Measurements from ENCODE around the gene HIVEP2. TPM values are rescaled to one million over a fixed set of nuclear protein-coding genes. Genes with fewer than 3 reads are reported as not detected.

HIVEP2 gene
- total RNA-seq, 1 experiment from 2014 or later = 3.2 TPM

GRCh38 chr6:142756215-142756630, 188.8 kb downstream of the HIVEP2 start:
- DNase-seq (ENCODE audit: low spot score) = no peak
- Histone ChIP-seq H3K27ac (ENCODE audit: low read depth, low read length, poor library complexity, severe bottlenecking) (no peak overlapping the region), H3K4me1 (ENCODE audit: insufficient read depth, low read length, poor library complexity, severe bottlenecking) (no peaks in the 10 kb centered on the region), H3K4me3 (ENCODE audit: low read depth, low read length, poor library complexity, severe bottlenecking) (no peak overlapping the region), H3K27me3 (replicated peaks; ENCODE audit: insufficient read depth, low read depth, low read length, poor library complexity) (no peaks in the 10 kb centered on the region), H3K36me3 (ENCODE audit: insufficient read depth, low read length, poor library complexity, severe bottlenecking) (no peaks in the 10 kb centered on the region), H3K9me3 (ENCODE audit: low read depth, low read length, poor library complexity, severe bottlenecking) (no peaks in the 10 kb centered on the region)
- TF ChIP-seq EZH2 (IDR thresholded peaks at IDR 0.05; ENCODE audit: borderline replicate concordance, low read depth, low read length, poor library complexity, severe bottlenecking) (no peak), CTCF (conservative IDR thresholded peaks at IDR 0.05; ENCODE audit: low read depth, low read length) (no peak)
- BruUV-seq (replicated peaks) = no TSS peak
- intact Hi-C loops (cut with micrococcal nuclease; ENCODE audit: unreplicated experiment) = no loop called here
- CTCF ChIA-PET = no interaction called here
- POLR2A ChIA-PET (ENCODE audit: low non-redundant PET) = no interaction called here

DNA sequence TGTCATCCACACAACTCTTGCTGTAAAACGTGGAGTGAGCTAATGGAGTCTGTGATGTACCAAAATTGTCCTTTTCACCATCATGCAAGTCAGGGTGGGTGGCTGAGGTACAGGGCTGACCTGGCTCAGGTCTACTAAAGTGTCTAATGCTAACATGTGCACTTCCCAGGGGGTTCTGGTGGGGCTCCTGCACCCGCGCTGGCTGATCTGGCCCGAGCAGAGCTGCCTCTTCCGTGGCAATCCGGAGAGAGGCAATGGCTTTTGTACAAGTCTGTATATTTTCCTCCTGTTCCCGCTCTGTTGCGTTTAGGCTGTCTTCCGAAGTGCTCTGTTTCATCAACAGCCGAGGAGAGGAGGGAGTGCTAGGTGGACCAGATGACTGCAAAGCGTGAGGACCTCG, 191.8 kb downstream of the HIVEP2 start:
- Histone ChIP-seq H3K4me3 (ENCODE audit: low read depth, low read length, poor library complexity, severe bottlenecking) (no peak overlapping the region), H3K27me3 (replicated peaks; ENCODE audit: insufficient read depth, low read depth, low read length, poor library complexity) (no peaks in the 10 kb centered on the region), H3K9me3 (ENCODE audit: low read depth, low read length, poor library complexity, severe bottlenecking) (no peaks in the 10 kb centered on the region), H3K36me3 (ENCODE audit: insufficient read depth, low read length, poor library complexity, severe bottlenecking) (no peaks in the 10 kb centered on the region), H3K27ac (ENCODE audit: low read depth, low read length, poor library complexity, severe bottlenecking) (no peak overlapping the region), H3K4me1 (ENCODE audit: insufficient read depth, low read length, poor library complexity, severe bottlenecking) (no peaks in the 10 kb centered on the region)
- BruUV-seq (replicated peaks) = no TSS peak
- TF ChIP-seq EZH2 (IDR thresholded peaks at IDR 0.05; ENCODE audit: borderline replicate concordance, low read depth, low read length, poor library complexity, severe bottlenecking) = no peak
- TF ChIP-seq CTCF (conservative IDR thresholded peaks at IDR 0.05; ENCODE audit: low read depth, low read length) = no peak
- no peak for DNase-seq (ENCODE audit: low spot score)
- CTCF ChIA-PET = no interaction called here
- POLR2A ChIA-PET (ENCODE audit: low non-redundant PET) = no interaction called here
- intact Hi-C loops (cut with micrococcal nuclease; ENCODE audit: unreplicated experiment) = no loop called here

DNA sequence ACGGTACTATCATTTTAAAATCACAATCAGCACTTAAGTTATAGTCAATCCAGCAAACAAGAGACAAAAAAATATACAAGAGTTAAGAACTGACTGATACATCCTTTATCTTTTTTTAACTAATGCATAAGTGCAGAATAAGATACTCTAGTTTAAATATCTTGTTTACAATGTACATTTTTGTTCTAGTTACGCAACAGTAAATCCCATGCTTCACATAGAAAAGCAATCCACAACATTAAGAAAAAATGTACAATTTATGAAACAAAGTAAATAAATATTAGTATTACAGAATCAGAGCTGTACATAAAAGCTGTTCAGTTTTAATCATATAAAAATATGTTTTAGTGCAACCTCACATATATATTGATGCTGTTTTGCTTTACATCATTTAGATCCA, 192.6 kb downstream of the HIVEP2 start:
- Histone ChIP-seq H3K4me1 (ENCODE audit: insufficient read depth, low read length, poor library complexity, severe bottlenecking) (no peaks in the 10 kb centered on the region), H3K9me3 (ENCODE audit: low read depth, low read length, poor library complexity, severe bottlenecking) (no peaks in the 10 kb centered on the region), H3K36me3 (ENCODE audit: insufficient read depth, low read length, poor library complexity, severe bottlenecking) (no peaks in the 10 kb centered on the region), H3K27ac (ENCODE audit: low read depth, low read length, poor library complexity, severe bottlenecking) (no peak overlapping the region), H3K4me3 (ENCODE audit: low read depth, low read length, poor library complexity, severe bottlenecking) (no peak overlapping the region), H3K27me3 (replicated peaks; ENCODE audit: insufficient read depth, low read depth, low read length, poor library complexity) (no peaks in the 10 kb centered on the region)
- no peak for DNase-seq (ENCODE audit: low spot score)
- CTCF ChIA-PET = no interaction called here
- intact Hi-C loops (cut with micrococcal nuclease; ENCODE audit: unreplicated experiment) = no loop called here
- POLR2A ChIA-PET (ENCODE audit: low non-redundant PET) = no interaction called here
- no peak for TF ChIP-seq CTCF (conservative IDR thresholded peaks at IDR 0.05; ENCODE audit: low read depth, low read length)
- no peak for TF ChIP-seq EZH2 (IDR thresholded peaks at IDR 0.05; ENCODE audit: borderline replicate concordance, low read depth, low read length, poor library complexity, severe bottlenecking)
- no TSS peak for BruUV-seq (replicated peaks)

All from A673 (cell line).